HL-60/S4 (cell line): ENCODE results near the gene B3GLCT.
"Not testable (repeated sequence)": the region's sequence is repeated elsewhere in the genome, so short reads cannot be mapped to it uniquely, and the experiment has no call there.

Experiments used
- in situ Hi-C: fragments of 300-500 bp; cut with MboI; formaldehyde crosslinking; loops from 2 replicates; pipeline ENCODE4 v1.14.3; 2022; ENCODE audit warnings: low sequenced_read_pairs

Gene B3GLCT

DNA sequence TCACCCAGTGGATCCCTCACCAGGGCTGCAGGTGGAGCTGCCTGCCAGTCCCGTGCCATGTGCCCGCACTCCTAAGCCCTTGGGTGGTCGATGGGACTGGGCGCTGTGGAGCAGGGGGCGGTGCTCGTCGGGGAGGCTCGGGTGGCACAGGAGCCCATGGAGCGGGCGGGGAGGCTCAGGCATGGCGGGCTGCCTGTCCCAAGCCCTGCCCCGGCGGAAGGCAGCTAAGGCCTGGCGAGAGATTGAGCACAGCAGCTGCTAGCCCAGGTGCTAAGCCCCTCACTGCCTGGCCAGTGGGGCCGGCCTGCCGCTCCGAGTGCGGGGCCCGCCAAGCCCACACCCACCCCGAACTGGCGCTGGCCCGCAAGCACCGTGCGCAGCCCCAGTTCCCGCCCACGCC, 16.8 kb upstream of the B3GLCT start:
- in situ Hi-C loops = no loop called here

DNA sequence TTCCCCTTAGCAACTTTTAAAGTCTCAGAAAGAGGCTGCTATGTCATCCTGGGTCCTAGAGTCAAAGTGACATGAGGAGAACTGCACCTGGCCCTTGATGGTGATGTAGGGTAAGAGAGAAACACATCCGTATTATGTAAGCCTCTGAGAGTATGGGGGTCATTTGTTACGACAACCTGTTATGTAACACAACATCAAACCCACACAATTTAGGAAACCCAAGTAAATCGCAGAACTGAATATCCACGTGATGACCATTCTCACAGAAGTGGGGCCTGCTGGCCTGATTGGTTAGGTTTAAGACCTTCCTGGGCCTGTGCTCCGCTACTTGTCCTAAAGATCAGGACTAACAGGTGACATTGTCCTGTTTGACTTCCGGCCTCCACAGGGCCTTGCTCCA, 15.3 kb upstream of the B3GLCT start:
- in situ Hi-C loops = no loop called here

- in situ Hi-C loops = no loop called here
These were observed 14.7 kb upstream of the B3GLCT start for GRCh38 chr13:31184981-31185645.

DNA sequence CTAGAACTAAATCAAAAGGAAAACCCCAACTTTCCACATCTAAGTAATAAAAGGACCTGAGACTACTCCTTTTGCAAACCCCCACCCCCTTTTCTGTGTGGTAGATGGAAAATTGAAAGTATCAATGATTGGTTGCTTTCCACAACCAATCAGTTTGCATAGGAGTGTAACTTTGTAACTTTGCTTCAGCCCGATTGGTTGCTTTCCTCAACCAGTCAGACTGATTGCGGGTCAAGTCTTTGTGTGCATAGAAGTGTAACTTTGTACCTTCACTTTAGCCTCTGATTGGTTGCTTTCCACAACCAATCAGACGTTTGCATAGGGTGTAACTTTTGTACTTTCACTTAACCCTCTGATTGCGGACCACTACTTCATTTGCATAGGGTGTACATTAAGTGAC, 8.0 kb upstream of the B3GLCT start:
- in situ Hi-C loops = no loop called here

GRCh38 chr13:31192306-31192705, 7.5 kb upstream of the B3GLCT start:
- in situ Hi-C loops = no loop called here

DNA sequence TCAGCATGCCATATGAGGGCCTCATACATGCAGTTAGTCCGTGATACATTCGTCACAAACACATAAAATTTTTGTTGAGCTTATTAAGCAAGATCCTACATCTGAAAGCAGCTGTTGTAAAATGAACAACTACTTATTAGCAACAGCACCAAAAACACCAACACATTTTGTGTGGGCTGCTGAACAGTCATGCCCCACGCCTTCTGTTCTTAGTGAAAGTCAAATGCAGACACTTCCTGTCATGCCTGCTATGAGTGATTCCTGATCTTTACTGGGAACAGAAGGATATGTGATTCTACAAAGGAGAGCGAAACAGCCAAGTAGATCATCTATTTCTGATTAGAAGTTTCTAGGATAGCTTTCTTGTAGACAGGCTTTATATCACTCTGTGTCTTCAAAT, 4.2 kb upstream of the B3GLCT start:
- in situ Hi-C loops = no loop called here

- in situ Hi-C loops = no loop called here
These were observed 2.8 kb upstream of the B3GLCT start for GRCh38 chr13:31196992-31197391.

DNA sequence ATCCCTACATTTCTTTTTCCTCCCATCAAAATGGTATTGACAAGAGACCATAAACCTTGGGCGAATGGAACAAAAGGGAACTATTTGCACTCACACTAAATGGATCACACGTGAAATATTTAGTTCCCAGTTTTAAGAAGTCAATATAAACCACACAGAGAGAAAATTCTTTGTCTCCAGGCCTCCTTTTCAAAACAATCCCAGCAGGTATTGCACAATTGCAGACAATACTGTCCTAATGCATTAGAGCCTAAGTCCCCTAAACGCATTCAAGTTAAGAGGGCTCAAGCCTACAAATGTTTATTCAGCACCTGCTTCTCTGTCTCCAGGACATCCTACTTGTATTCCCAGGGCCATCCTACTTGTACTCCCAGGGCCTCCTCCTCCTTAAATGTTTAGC, 1.3 kb upstream of the B3GLCT start:
- in situ Hi-C loops = no loop called here

DNA sequence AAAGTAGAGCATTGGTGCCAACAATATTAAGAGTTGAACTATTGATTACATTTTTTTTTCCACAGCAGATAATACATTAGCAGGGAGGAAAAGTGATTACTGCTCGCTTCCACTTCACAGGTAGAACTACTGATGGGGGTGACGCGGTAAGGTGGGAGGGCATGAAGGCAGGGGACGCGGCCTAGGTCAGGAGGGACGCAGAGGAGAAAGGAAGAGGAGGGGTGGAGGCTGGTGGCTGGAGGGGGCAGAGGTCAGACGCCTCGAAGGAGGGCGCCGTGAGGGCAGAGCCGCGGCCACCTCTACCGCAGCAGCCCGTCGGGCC, 287 bp upstream of the B3GLCT start:
- in situ Hi-C loops = no loop called here

DNA sequence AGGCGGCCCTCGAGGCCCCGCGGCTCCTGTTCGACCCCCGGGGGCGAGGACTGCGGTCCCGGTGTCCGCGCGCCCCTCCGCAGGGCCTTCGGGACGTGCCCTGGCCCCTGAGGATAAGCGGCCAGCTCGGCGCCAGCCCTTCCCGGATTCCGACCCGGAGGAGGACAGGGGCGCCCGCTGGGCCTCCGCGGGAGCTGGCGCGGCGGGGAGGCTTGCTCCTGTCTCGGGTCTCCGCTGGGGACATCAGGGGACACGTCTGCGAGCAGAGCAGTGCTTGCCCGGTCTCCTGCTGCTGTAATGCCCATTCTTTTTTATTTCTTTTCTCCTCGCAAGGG, 829 bp downstream of the B3GLCT start:
- in situ Hi-C loops = no loop called here

GRCh38 chr13:31201341-31202031, 1.7 kb downstream of the B3GLCT start:
- in situ Hi-C loops = no loop called here

GRCh38 chr13:31204592-31204991, 4.8 kb downstream of the B3GLCT start:
- in situ Hi-C loops = no loop called here

- in situ Hi-C loops = no loop called here
These were observed 8.1 kb downstream of the B3GLCT start for GRCh38 chr13:31207661-31208552.

DNA sequence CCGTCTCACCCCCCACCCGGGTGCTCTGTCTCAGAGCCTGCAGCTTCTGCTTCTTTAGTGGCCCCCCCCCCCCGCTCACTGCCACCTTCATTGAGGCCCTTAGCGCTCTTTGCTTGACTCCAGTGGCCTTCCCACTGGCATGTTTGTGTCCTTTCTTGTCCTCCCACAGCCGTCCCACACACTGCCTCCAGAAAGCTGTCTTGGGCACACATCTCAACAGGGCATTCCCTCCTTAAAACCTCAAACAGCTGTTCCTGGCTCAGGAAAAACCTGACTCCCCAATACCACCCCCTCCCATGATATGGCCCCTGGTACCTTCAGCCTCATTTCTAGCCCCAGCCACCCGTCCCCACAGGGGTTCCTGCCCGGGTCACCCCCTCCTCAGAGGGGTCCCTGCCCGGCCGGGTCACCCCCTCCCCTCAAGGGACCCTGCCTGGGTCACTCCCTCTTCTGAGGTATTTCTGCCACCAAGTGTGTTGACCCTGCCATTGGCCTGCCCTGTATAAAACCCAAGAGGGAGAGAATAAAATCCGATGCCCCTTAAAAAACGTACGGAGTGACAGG, 8.9 kb downstream of the B3GLCT start:
- in situ Hi-C loops = no loop called here

DNA sequence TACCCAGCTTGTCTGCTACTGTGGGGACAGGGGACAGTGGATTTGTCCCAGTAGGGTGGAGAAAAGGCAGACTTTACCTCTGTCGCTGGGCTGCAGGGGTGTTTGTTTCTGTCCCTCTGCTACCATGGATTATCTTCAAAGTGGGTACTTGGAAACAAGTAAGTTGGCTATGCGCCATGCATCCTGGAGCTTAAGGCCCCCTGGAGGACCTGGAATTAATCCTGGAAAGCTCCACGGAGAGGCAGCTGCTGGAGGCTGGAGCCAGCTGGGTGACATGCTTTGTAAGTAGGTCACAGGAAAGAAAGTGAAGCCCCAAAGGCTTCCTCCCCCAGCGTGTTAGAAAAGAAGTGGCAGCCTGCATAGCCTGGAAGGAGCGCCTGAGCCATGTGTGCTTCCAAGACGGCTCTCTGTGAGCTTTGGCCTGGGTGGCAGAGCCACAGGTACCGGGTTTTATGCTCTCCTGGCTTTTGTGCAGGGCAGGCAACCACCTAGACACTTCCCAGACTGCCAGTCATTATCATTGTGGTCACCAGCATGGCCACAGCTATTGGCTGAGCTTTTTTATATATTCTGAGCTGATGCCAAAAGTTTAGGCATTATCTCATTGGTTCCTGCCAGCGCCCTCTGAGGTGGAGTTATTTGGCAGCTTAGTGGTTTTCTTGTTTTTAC, 9.5 kb downstream of the B3GLCT start:
- in situ Hi-C loops = no loop called here

DNA sequence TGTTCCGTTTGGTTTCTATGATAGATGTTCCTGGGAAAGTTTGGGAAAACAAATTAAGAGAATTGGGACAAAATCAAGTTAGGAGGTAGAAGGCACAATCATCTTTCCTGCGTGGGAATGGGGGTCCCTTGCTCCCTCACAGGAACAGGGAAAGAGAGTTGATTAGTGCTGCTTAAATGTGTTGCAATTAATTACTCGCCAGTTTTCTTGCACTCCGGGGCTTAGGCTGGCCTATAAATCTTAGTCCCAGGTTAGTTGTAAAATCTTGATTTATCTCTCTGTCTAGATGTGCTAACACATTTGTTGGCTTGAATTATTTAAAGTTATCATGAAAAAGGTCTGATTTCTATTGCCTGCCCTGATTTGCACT, 10.1 kb downstream of the B3GLCT start:
- in situ Hi-C loops = no loop called here

DNA sequence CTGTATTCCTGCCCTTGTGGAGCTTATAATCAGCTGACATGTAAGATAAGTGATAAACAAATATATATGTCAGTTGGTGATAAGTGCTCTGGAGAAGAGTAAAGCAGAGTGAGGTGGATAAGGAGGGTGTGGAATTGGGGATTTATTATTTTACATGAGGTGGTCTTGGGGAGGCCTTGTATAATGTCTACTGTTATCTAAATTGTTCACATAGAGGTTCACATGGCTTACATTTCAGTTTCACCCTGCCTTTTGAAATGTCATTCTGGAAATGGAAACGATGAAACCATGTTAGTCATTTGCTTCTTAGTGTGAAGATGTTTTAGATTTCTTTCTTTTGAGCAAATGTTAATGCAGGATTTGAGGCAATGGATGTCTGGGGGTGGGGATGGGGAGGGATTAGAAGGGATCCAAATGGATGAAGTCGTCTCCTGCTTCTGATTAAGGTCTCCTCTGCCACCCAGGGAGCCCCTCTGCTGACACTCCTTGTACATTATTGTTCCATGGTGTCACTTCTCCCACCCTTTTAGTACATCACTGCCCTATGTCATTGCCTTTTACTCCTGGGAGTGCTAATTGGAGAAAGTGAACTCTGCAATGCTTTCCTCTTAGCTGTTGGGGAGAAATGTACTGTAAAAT, 14.0 kb downstream of the B3GLCT start:
- in situ Hi-C loops = no loop called here

DNA sequence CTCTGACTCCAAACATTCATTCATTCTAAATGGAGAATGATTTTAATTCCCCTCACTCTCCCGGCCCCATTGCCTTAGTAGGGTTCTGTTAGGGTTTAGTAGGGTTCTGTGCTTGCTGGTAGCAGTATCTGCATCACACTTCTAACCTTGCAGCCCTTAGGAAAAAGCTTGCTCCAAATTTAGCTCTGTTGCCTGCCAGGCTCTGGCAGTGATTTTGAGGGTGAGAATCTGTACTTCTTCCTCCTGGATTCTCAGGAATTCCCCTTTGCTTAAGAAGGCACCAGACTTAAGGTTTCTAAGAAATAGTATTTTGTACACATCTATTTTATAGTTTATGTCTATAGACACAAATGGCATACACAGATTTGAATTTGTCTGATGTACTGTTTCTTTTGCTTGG, 14.7 kb downstream of the B3GLCT start:
- in situ Hi-C loops = no loop called here

GRCh38 chr13:31216916-31217315, 17.1 kb downstream of the B3GLCT start:
- in situ Hi-C loops = not testable (repeated sequence)

- in situ Hi-C loops = no loop called here
These were observed 20.3 kb downstream of the B3GLCT start for GRCh38 chr13:31219909-31220598.
